GM12892 (cell line): Measurements from ENCODE around the gene PHF11.
"Not testable (repeated sequence)": the region's sequence is repeated elsewhere in the genome, so short reads cannot be mapped to it uniquely, and the experiment has no call there.

ENCODE experiments used
- DNase-seq: peaks from one replicate; pipeline ENCODE4 v3.0.0; 2011; ENCODE audit not compliant: insufficient read length
- FAIRE-seq: peaks from 2 replicates; lab custom pipeline; 2011; peaks lifted over from hg19 to GRCh38; lab: Jason Lieb, UNC
- POLR2A ChIP-seq: IDR thresholded peaks from 2 replicates; pipeline ENCODE4 v1.6.1; 2011; ENCODE audit warnings: low read depth, low read length, control low read depth
- POLR2AphosphoS5 ChIP-seq: IDR thresholded peaks from 2 replicates; pipeline ENCODE4 v1.6.1; 2011; ENCODE audit warnings: low read depth, low read length, control low read depth
- TAF1 ChIP-seq: IDR thresholded peaks from 2 replicates; pipeline ENCODE4 v1.6.1; 2011; ENCODE audit warnings: low read depth, mild to moderate bottlenecking, control low read depth, low read length, borderline replicate concordance

Gene PHF11

DNA sequence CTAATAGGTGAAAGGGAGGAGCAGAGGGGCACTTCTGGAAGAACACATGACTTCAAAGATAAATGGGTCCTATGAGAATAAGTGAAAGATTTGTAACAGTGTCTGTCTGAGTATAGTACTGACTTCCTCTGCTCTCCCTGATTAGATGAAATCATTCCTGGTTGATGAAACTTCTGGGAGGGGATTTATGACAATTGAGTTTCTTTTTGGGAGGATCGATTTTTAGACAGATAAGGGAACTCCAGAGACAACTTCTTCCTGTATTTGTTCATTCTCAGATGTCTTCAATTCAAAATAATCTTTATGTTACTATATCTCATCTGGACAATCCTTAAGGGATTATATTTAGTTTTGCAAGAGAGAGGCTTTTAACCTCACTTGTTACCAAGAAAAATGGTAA, 31.7 kb upstream of the PHF11 start:
- no peak for FAIRE-seq
- TF ChIP-seq TAF1 (no peak), POLR2AphosphoS5 (no peak), POLR2A (no peak)
- no peak for DNase-seq

DNA sequence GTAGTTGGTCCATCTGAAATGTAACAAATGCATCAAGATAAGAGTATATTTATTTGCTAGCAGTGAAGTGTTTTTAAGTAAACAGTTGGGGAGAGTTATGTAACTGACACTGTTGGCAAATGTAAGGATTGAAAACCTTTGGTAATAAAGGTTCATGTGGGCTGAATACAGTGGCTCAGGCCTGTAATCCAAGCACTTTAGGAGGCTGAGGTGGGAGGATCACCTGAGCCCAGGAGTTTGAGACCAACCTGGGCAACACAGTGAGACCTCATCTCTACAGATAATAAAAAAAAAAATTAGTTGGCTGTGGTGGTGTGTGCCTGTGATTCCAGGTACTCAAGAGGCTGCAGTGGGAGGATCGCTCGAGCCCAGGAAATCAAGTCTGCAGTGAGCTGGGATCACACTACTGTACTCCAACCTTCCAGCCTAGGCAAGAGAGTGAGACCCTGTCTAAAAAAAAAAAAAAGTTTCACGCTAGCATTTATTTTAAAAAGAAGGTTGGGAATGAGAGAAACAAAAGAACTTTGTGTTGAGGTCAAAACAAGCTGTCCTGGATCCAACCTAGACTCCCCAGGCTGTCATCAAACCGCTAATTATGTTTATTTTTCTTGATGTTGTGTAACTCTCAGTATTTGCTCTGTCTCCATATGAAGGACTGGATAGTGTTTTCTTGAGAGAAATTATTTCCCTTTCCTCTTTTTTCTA, 31.0 kb upstream of the PHF11 start:
- DNase-seq (no peak), FAIRE-seq (no peak)
- TF ChIP-seq POLR2AphosphoS5, result no peak
- no peak for TF ChIP-seq POLR2A
- no peak for TF ChIP-seq TAF1

DNA sequence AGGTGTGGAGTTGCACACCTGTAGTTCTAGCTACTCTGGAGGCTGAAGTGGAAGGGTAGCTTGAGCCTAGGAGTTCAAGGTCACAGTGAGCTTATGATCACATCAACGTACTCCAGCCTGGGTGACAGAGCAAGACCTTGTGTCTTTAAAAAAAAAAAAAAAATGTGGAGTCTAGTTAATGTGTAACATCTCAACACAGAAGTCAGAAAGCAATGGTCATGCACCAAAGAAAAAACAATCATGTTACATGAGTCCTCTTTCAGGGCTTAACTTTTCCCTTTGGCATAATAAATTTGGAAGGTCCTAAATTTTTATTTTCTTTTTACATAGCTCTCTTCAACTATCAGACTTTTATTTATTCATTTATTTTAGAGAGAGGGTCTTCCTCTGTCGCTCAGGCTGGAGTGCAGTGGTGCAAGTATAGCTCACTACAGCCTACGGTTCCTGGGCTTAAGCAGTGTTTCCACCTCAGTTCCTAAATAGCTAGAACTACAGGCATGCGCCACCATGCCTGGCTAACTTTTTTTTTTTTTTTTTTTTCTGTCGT, 29.4 kb upstream of the PHF11 start:
- FAIRE-seq, result no peak
- TF ChIP-seq POLR2AphosphoS5, result no peak
- no peak for TF ChIP-seq POLR2A
- no peak for TF ChIP-seq TAF1

GRCh38 chr13:49472186-49472585, 23.6 kb upstream of the PHF11 start:
- DNase-seq (no peak), FAIRE-seq (no peak)
- TF ChIP-seq POLR2A (no peak), TAF1 (no peak), POLR2AphosphoS5 (no peak)

More for the DNA sequence above, 29.4 kb upstream of the PHF11 start:
- DNase-seq, result no peak

GRCh38 chr13:49476529-49476928, 19.2 kb upstream of the PHF11 start:
- TF ChIP-seq POLR2AphosphoS5, result no peak
- no peak for TF ChIP-seq POLR2A
- TF ChIP-seq TAF1, result no peak
- DNase-seq, result no peak
- no peak for FAIRE-seq

GRCh38 chr13:49481788-49482187, 14.0 kb upstream of the PHF11 start:
- DNase-seq, result no peak
- no peak for FAIRE-seq
- TF ChIP-seq TAF1, result no peak

DNA sequence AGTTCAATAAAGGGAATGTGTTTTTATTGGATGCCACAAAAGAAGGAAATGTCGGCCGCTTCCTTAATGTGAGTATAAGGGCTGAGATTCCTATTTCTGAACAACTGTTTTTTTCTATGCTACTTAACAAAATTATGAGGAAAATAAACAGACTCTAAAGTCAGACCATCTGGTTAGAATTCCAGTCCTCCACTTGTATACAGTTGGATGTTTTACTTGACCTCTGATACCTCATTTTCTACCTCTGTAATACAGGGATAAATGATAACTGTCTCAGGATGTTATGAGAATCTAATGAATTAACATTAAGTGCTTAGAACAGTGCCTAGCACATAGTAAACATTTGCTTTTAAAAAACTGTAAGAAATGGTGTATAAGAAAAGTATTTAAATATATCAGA, 7.2 kb upstream of the PHF11 start:
- no peak for TF ChIP-seq TAF1
- no peak for TF ChIP-seq POLR2A
- no peak for TF ChIP-seq POLR2AphosphoS5
- FAIRE-seq (no peak), DNase-seq (no peak)

GRCh38 chr13:49494645-49495044, 1.1 kb upstream of the PHF11 start:
- FAIRE-seq, result no peak
- no peak for DNase-seq
- TF ChIP-seq TAF1 (no peak), POLR2A (no peak), POLR2AphosphoS5 (no peak)

- DNase-seq, FAIRE-seq: not testable (repeated sequence)
Observed at GRCh38 chr13:49496837-49497236, 1.1 kb downstream of the PHF11 start.

GRCh38 chr13:49497272-49497671, 1.5 kb downstream of the PHF11 start:
- DNase-seq, result no peak
- FAIRE-seq, result peak; percentile 9
- no peak for TF ChIP-seq TAF1
- TF ChIP-seq POLR2AphosphoS5, result no peak
- TF ChIP-seq POLR2A, result 0 out of 2 replicates have a peak, but pooled peaks have one; percentile 26

DNA sequence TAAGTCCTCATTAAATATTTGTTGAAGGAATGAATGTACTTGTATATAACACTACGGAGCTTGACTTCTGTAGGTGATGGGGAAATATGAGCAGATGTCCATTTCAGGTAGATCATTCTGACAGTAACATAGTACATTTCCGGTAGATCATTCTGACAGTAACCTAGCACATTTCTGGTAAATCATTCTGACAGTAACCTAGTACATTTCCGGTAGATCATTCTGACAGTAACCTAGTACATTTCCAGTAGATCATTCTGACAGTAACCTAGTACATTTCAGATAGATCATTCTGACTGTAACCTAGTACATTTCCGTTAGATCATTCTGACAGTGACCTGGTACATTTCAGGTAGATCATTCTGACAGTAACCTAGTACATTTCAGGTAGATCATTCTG, 2.5 kb downstream of the PHF11 start:
- FAIRE-seq, result peak; percentile 79
- TF ChIP-seq POLR2A (no peak), TAF1 (no peak), POLR2AphosphoS5 (no peak)
- DNase-seq, result no peak

DNA sequence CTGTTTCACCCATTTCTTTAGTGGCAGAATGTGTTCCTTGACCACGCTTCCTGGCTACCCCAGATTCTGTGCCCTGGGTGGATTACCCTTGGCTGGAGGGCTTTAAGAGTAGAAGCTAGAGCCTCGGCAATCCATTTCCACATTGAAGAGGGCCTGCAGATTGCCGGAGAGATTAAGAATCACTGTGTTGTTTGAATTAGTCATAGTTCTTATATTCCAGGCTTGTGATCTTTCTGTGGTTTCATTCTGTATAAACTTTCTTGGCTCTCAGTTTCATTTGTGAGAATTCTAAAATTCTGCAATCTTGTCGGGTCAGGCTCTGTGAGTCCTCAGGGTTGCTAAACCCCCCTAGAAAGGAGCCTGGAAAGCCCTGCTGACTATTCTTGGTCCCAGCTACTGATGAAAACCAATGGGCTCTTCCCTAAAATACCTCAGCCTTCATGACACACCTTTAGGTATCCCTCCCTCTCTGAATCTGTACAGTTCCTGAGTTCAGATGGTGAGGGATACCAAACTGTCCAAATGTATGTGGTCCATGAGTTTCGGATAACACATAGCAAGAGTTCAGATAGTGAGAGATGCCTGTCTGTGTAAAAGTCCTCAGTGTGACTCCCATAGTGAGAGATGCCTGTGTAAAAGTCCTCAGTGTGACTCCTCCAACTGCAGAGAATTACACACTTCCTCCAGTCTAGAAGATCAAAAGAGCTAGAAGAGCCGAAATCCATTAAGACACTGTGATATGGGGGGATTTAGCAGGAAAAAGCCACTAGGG, 4.3 kb downstream of the PHF11 start:
- DNase-seq (no peak), FAIRE-seq (no peak)
- 0 out of 2 replicates have a peak, but pooled peaks have one; percentile 23 for TF ChIP-seq POLR2A
- TF ChIP-seq TAF1, result no peak
- 0 out of 2 replicates have a peak, but pooled peaks have one; percentile 30 for TF ChIP-seq POLR2AphosphoS5
